ENCODE results near the gene CHIC2. TPM values are rescaled to one million over a fixed set of nuclear protein-coding genes. Genes with fewer than 3 reads are reported as not detected.

CHIC2 gene
- total RNA-seq, 1 experiment from 2014 or later = 10.8 TPM

- Histone ChIP-seq H4K20me1 (ENCODE audit: insufficient read depth) (no peaks in the 10 kb centered on the region), H3K9me2 (ENCODE audit: insufficient read depth) (no peaks in the 10 kb centered on the region), H3K4me2 (ENCODE audit: low read length) (peak overlapping the region; percentile 57), H3K27ac (ENCODE audit: low read depth, low read length) (no peak overlapping the region), H3K79me2 (ENCODE audit: insufficient read depth, low read length) (peaks cover 20% of the 10 kb centered on the region), H3K4me3 (replicated peaks in 1 of 2; ENCODE audit: low read depth in 1 of 2, low read length in 2 of 2) (peak overlapping the region in 1 of 2 experiments; percentile 23; a peak in 2 of 4 replicates), H3K36me3 (ENCODE audit: control insufficient read depth in 1 of 2, insufficient read depth in 2 of 2, low read length in 2 of 2) (no peaks in the 10 kb centered on the region), H2AFZ (ENCODE audit: low read depth, low read length, poor library complexity, severe bottlenecking) (peak overlapping the region; percentile 55), H3K9ac (ENCODE audit: low read length) (no peak overlapping the region), H3K4me1 (ENCODE audit: control insufficient read depth in 1 of 2, insufficient read depth in 2 of 2, low read length in 2 of 2) (peaks cover 13 to 34% of the 10 kb centered on the region in 2 experiments), H3K27me3 (ENCODE audit: insufficient read depth, low read length) (no peaks in the 10 kb centered on the region), H3K9me3 (ENCODE audit: control insufficient read depth in 1 of 2, insufficient read depth in 1 of 2, low read depth in 1 of 2, low read length in 2 of 2) (no peaks in the 10 kb centered on the region)
- intact Hi-C loops (cut with micrococcal nuclease) = no loop called here
- ChIA-PET RAD21 (ENCODE audit: low non-redundant PET in 1 of 2, low total read pairs in 2 of 2, uncharacterized antibody in 2 of 2, unreplicated experiment in 2 of 2) (no interaction called here), POLR2A (interaction anchor here (0.8 kb wide), 1 partner anchor 62 kb away, joined by 3 read pairs; no protein-coding TSS in a partner anchor), CTCF (no interaction called here)
- no TSS peak for BruUV-seq (replicated peaks)
- ATAC-seq = no peak
- DNase-seq (ENCODE audit: low read depth, low spot score) = peak; percentile 60
- TF ChIP-seq, protein P1, sequence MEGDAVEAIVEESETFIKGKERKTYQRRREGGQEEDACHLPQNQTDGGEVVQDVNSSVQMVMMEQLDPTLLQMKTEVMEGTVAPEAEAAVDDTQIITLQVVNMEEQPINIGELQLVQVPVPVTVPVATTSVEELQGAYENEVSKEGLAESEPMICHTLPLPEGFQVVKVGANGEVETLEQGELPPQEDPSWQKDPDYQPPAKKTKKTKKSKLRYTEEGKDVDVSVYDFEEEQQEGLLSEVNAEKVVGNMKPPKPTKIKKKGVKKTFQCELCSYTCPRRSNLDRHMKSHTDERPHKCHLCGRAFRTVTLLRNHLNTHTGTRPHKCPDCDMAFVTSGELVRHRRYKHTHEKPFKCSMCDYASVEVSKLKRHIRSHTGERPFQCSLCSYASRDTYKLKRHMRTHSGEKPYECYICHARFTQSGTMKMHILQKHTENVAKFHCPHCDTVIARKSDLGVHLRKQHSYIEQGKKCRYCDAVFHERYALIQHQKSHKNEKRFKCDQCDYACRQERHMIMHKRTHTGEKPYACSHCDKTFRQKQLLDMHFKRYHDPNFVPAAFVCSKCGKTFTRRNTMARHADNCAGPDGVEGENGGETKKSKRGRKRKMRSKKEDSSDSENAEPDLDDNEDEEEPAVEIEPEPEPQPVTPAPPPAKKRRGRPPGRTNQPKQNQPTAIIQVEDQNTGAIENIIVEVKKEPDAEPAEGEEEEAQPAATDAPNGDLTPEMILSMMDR (IDR thresholded peaks at IDR 0.05 in 2 of 3, conservative IDR thresholded peaks at IDR 0.05 in 1 of 3; ENCODE audit: borderline replicate concordance in 1 of 3, insufficient read depth in 1 of 3, low read depth in 2 of 3, low read length in 2 of 3) = no peak
- TF ChIP-seq ATF3 (IDR thresholded peaks at IDR 0.05) = no peak
- no peak for TF ChIP-seq ZBTB33 (IDR thresholded peaks at IDR 0.05; ENCODE audit: extremely low read depth, insufficient replicate concordance, low read length)
- TF ChIP-seq FOSL1 (IDR thresholded peaks at IDR 0.05; ENCODE audit: low read depth) = peak; percentile 63; the same call in 1 of the 2 replicates
- TF ChIP-seq YY1 (IDR thresholded peaks at IDR 0.05; ENCODE audit: extremely low read depth, insufficient replicate concordance, low read depth, low read length) = no peak
- no peak for TF ChIP-seq EZH2 (IDR thresholded peaks at IDR 0.05)
- TF ChIP-seq RAD21 (IDR thresholded peaks at IDR 0.05; ENCODE audit: low read depth) = 0 out of 2 replicates have a peak, but pooled peaks have one; percentile 15
- peak; percentile 49 for TF ChIP-seq JUND (IDR thresholded peaks at IDR 0.05)
- no peak for TF ChIP-seq CEBPB (IDR thresholded peaks at IDR 0.05; ENCODE audit: low read depth)
- TF ChIP-seq SP1 (IDR thresholded peaks at IDR 0.05; ENCODE audit: low read depth) = peak; percentile 67
- no peak for TF ChIP-seq EZH2phosphoT487 (IDR thresholded peaks at IDR 0.05; ENCODE audit: borderline replicate concordance)
- TF ChIP-seq, protein P2, sequence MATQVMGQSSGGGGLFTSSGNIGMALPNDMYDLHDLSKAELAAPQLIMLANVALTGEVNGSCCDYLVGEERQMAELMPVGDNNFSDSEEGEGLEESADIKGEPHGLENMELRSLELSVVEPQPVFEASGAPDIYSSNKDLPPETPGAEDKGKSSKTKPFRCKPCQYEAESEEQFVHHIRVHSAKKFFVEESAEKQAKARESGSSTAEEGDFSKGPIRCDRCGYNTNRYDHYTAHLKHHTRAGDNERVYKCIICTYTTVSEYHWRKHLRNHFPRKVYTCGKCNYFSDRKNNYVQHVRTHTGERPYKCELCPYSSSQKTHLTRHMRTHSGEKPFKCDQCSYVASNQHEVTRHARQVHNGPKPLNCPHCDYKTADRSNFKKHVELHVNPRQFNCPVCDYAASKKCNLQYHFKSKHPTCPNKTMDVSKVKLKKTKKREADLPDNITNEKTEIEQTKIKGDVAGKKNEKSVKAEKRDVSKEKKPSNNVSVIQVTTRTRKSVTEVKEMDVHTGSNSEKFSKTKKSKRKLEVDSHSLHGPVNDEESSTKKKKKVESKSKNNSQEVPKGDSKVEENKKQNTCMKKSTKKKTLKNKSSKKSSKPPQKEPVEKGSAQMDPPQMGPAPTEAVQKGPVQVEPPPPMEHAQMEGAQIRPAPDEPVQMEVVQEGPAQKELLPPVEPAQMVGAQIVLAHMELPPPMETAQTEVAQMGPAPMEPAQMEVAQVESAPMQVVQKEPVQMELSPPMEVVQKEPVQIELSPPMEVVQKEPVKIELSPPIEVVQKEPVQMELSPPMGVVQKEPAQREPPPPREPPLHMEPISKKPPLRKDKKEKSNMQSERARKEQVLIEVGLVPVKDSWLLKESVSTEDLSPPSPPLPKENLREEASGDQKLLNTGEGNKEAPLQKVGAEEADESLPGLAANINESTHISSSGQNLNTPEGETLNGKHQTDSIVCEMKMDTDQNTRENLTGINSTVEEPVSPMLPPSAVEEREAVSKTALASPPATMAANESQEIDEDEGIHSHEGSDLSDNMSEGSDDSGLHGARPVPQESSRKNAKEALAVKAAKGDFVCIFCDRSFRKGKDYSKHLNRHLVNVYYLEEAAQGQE (IDR thresholded peaks at IDR 0.05; ENCODE audit: low read depth) = no peak
- TF ChIP-seq POLR2AphosphoS5 (IDR thresholded peaks at IDR 0.05; ENCODE audit: low read depth, low read length) = 0 out of 2 replicates have a peak, but pooled peaks have one; percentile 30
- TF ChIP-seq CBX3 (IDR thresholded peaks at IDR 0.05; ENCODE audit: low read depth) = 0 out of 2 replicates have a peak, but pooled peaks have one; percentile 10
- no peak for TF ChIP-seq TCF7L2 (IDR thresholded peaks at IDR 0.05; ENCODE audit: borderline replicate concordance, extremely low read depth, insufficient read depth, insufficient read length)
- no peak for TF ChIP-seq ZFX (IDR thresholded peaks at IDR 0.05)
- no peak for TF ChIP-seq SRF (IDR thresholded peaks at IDR 0.05; ENCODE audit: low read depth)
- no peak for TF ChIP-seq ZNF274 (IDR thresholded peaks at IDR 0.05; ENCODE audit: low read depth, low read length)
- TF ChIP-seq SIN3A (IDR thresholded peaks at IDR 0.05; ENCODE audit: low read depth) = no peak
- peak; percentile 34 for TF ChIP-seq EGR1 (IDR thresholded peaks at IDR 0.05; ENCODE audit: low read depth)
- TF ChIP-seq MAX (IDR thresholded peaks at IDR 0.05) = no peak
- TF ChIP-seq POLR2A (IDR thresholded peaks at IDR 0.05; ENCODE audit: borderline replicate concordance, extremely low read depth, insufficient read depth, insufficient read length) = no peak
Measured at GRCh38 chr4:54067166-54067565, 2.8 kb upstream of the CHIC2 start.
